Measurements from ENCODE around the gene OR52K1. TPM values are rescaled to one million over a fixed set of nuclear protein-coding genes. Genes with fewer than 3 reads are reported as not detected.

Gene OR52K1
- polyA plus RNA-seq, result not detected

GRCh38 chr11:4482445-4482844 lies at the start of gene OR52K1:
OR52K1 (plus strand) TSS chr11:4482646; CDS start chr11:4488901, 6,255 bp downstream.
- WGBS, 3 donors, result 60 to 73% (median 70%) methylated on average over 2 of the region's 2 CpGs
- no peak within 1 kb of the TSS for H3K27ac ChIP-seq (ENCODE audit: low read depth, low read length)

- no peak overlapping the region for H3K27ac ChIP-seq (ENCODE audit: low read depth, low read length)
- WGBS, 3 donors, result 46 to 74% (median 63%) methylated on average over 2 of the region's 2 CpGs
These were observed 48.6 kb upstream of the OR52K1 start for GRCh38 chr11:4433856-4434255.

GRCh38 chr11:4436411-4436810 lies 46.0 kb upstream of the OR52K1 start:
- no peak overlapping the region for H3K27ac ChIP-seq (ENCODE audit: low read depth, low read length)
- 69 to 81% (median 75%) methylated on average over 1 of the region's 1 CpG for WGBS, 3 donors

- 53 to 82% (median 54%) methylated on average over 3 of the region's 3 CpGs for WGBS, 3 donors
- no peak overlapping the region for H3K27ac ChIP-seq (ENCODE audit: low read depth, low read length)
These were observed 40.9 kb upstream of the OR52K1 start for GRCh38 chr11:4441515-4441914.

- H3K27ac ChIP-seq (ENCODE audit: low read depth, low read length), result no peak overlapping the region
- WGBS, 3 donors, result 17 to 65% (median 31%) methylated on average over 3 of the region's 3 CpGs
These were observed 39.1 kb upstream of the OR52K1 start for GRCh38 chr11:4443232-4443891.

- H3K27ac ChIP-seq (ENCODE audit: low read depth, low read length), result no peak within 1 kb of the TSS
These were observed 33.5 kb upstream of the OR52K1 start, which contains the start of gene OR52K2 for GRCh38 chr11:4448995-4449394. OR52K2 (plus strand) TSS chr11:4449295; CDS start chr11:4449340, 45 bp downstream.

- 80 to 91% (median 84%) methylated on average over 3 of the region's 3 CpGs for WGBS, 3 donors
- no peak overlapping the region for H3K27ac ChIP-seq (ENCODE audit: low read depth, low read length)
These were observed 29.3 kb upstream of the OR52K1 start for GRCh38 chr11:4453118-4453517.

- no peak overlapping the region for H3K27ac ChIP-seq (ENCODE audit: low read depth, low read length)
These were observed 28.4 kb upstream of the OR52K1 start for GRCh38 chr11:4454021-4454420.

- no peak overlapping the region for H3K27ac ChIP-seq (ENCODE audit: low read depth, low read length)
- WGBS, 3 donors, result 15 to 44% (median 23%) methylated on average over 1 of the region's 1 CpG
These were observed 27.0 kb upstream of the OR52K1 start for GRCh38 chr11:4455419-4455818.

- 22 to 43% (median 24%) methylated on average over 4 of the region's 4 CpGs for WGBS, 3 donors
- no peak overlapping the region for H3K27ac ChIP-seq (ENCODE audit: low read depth, low read length)
These were observed 22.9 kb upstream of the OR52K1 start for GRCh38 chr11:4459500-4459899.

- 74 to 84% (median 75%) methylated on average over 4 of the region's 4 CpGs for WGBS, 3 donors
These were observed 22.3 kb upstream of the OR52K1 start for GRCh38 chr11:4460151-4460550.

GRCh38 chr11:4464216-4465159 lies 18.0 kb upstream of the OR52K1 start:
- no peak overlapping the region for H3K27ac ChIP-seq (ENCODE audit: low read depth, low read length)
- WGBS, 3 donors, result 92% methylated on average over 5 of the region's 5 CpGs

More at GRCh38 chr11:4460151-4460550, 22.3 kb upstream of the OR52K1 start:
- H3K27ac ChIP-seq (ENCODE audit: low read depth, low read length), result no peak overlapping the region

- no peak overlapping the region for H3K27ac ChIP-seq (ENCODE audit: low read depth, low read length)
- WGBS, 3 donors, result 91 to 100% (median 91%) methylated on average over 1 of the region's 1 CpG
These were observed 17.0 kb upstream of the OR52K1 start for GRCh38 chr11:4465407-4465806.

- no peak overlapping the region for H3K27ac ChIP-seq (ENCODE audit: low read depth, low read length)
- 54 to 61% (median 57%) methylated on average over 5 of the region's 5 CpGs for WGBS, 3 donors
These were observed 16.1 kb upstream of the OR52K1 start for GRCh38 chr11:4466131-4466870.

- H3K27ac ChIP-seq (ENCODE audit: low read depth, low read length), result no peak overlapping the region
These were observed 15.5 kb upstream of the OR52K1 start for GRCh38 chr11:4466871-4467442.

GRCh38 chr11:4467811-4468606 lies 14.4 kb upstream of the OR52K1 start:
- H3K27ac ChIP-seq (ENCODE audit: low read depth, low read length), result no peak overlapping the region
- WGBS, 3 donors, result 57 to 64% (median 64%) methylated on average over 3 of the region's 3 CpGs

GRCh38 chr11:4479644-4480043 lies 2.8 kb upstream of the OR52K1 start:
- no peak overlapping the region for H3K27ac ChIP-seq (ENCODE audit: low read depth, low read length)
- 65 to 93% (median 78%) methylated on average over 1 of the region's 1 CpG for WGBS, 3 donors
